IPS-20b (cell line): ENCODE measurements around the gene FKBP1A.

Experiments used
- H3K27ac ChIP-seq: one replicate; pipeline ENCODE4 v1.5.1; 2013; ENCODE audit warnings: low read length
- H3K27me3 ChIP-seq: 2 replicates; pipeline ENCODE4 v1.6.1; 2013; ENCODE audit warnings: mild to moderate bottlenecking, low read length, inconsistent platforms; ENCODE audit not compliant: insufficient read depth
- H3K36me3 ChIP-seq: 2 replicates; pipeline ENCODE4 v1.6.1; 2013; ENCODE audit warnings: low read depth, mild to moderate bottlenecking, inconsistent platforms, low read length, moderate library complexity; ENCODE audit not compliant: insufficient read depth
- H3K4me1 ChIP-seq: 2 replicates; pipeline ENCODE4 v1.6.1; 2013; ENCODE audit warnings: mild to moderate bottlenecking, control low read depth, inconsistent platforms, low read length, moderate library complexity; ENCODE audit not compliant: insufficient read depth
- H3K4me3 ChIP-seq: 2 replicates; pipeline ENCODE4 v1.5.1; 2013; ENCODE audit warnings: mild to moderate bottlenecking, low read length, inconsistent platforms
- H3K9ac ChIP-seq: 2 replicates; pipeline ENCODE4 v1.6.1; 2013; ENCODE audit warnings: low read depth, mild to moderate bottlenecking, inconsistent platforms, low read length, moderate library complexity
- H3K9me3 ChIP-seq: 2 replicates; pipeline ENCODE4 v1.6.1; 2013; ENCODE audit warnings: mild to moderate bottlenecking, low read depth, low read length, inconsistent platforms; ENCODE audit not compliant: insufficient read depth

FKBP1A gene

GRCh38 chr20:1319051-1319450, 73.8 kb downstream of the FKBP1A start:
- H3K4me1 ChIP-seq: no peaks in the 10 kb centered on the region
- H3K27ac ChIP-seq: no peak overlapping the region
- no peaks in the 10 kb centered on the region for H3K36me3 ChIP-seq
- H3K4me3 ChIP-seq: no peak overlapping the region
- H3K9ac ChIP-seq: no peak overlapping the region
- no peaks in the 10 kb centered on the region for H3K9me3 ChIP-seq
- peaks cover 7% of the 10 kb centered on the region for H3K27me3 ChIP-seq
